ENCODE results near the gene RAPGEF5.

GRCh38 chr7:22403344-22403743 lies 46.4 kb upstream of the RAPGEF5 start:
- TF ChIP-seq CTCF (IDR thresholded peaks at IDR 0.05; ENCODE audit: low read length) (no peak), EZH2 (optimal IDR thresholded peaks at IDR 0.05; ENCODE audit: low read depth, low read length) (no peak), EZH2phosphoT487 (IDR thresholded peaks at IDR 0.05; ENCODE audit: low read length) (no peak)
